Naive thymus-derived CD8-positive, alpha-beta T cell (primary cell): ENCODE data around the gene FOXO6. TPM values are rescaled to one million over a fixed set of nuclear protein-coding genes. Genes with fewer than 3 reads are reported as not detected.

Source experiments
- ATAC-seq, 2 donors: fragments of 150-1000 bp; cut with Tn5 transposase in 1 of 2; sonication (Bioruptor Pico), chemical (Tn5 transposase) in 1 of 2; 1 replicate in 1 of 2; 2 replicates in 1 of 2; pipeline ENCODE4 v1.10.0; 2021; ENCODE audit warnings: mild to moderate bottlenecking in 2 of 2, moderate library complexity in 2 of 2
- POLR2A ChIA-PET: fragments of 350-600 bp; sonication (Branson Sonifier 250); formaldehyde crosslinking; loops from one replicate; lab custom pipeline; 2021; ENCODE audit warnings: antibody characterized with exemption; lab: Charles Lee
- DNase-seq, 10 donors: peaks; one replicate each; pipeline versions ENCODE4 v3.0.0 to v3.0.0-alpha.2; 2020 to 2022
- H3K27ac Mint-ChIP-seq, 10 donors: one replicate each; pipeline ENCODE4 v1.8.0; 2020 to 2022; ENCODE audit warnings: mild to moderate bottlenecking in 10 of 10, mixed read lengths in 10 of 10, moderate library complexity in 4 of 10, inconsistent platforms in 1 of 10
- H3K27me3 Mint-ChIP-seq, 5 donors: one replicate each; pipeline ENCODE4 v1.8.0; 2021 to 2022; ENCODE audit warnings: mixed read lengths in 5 of 5
- H3K36me3 Mint-ChIP-seq, 3 donors: one replicate each; pipeline ENCODE4 v1.8.0; 2020 to 2022; ENCODE audit warnings: mixed read lengths in 3 of 3, mild to moderate bottlenecking in 2 of 3, inconsistent platforms in 1 of 3
- H3K4me1 Mint-ChIP-seq, 4 donors: one replicate each; pipeline ENCODE4 v1.8.0; 2021 to 2022; ENCODE audit warnings: mixed read lengths in 4 of 4
- H3K4me3 Mint-ChIP-seq, 10 donors: one replicate each; pipeline ENCODE4 v1.8.0; 2020 to 2022; ENCODE audit warnings: mild to moderate bottlenecking in 10 of 10, mixed read lengths in 10 of 10, moderate library complexity in 6 of 10, inconsistent platforms in 1 of 10
- H3K9me3 Mint-ChIP-seq, 9 donors: one replicate each; pipeline ENCODE4 v1.8.0; 2020 to 2022; ENCODE audit warnings: mixed read lengths in 9 of 9, mild to moderate bottlenecking in 3 of 9, inconsistent platforms in 1 of 9, moderate library complexity in 1 of 9
- polyA plus RNA-seq, 3 donors: library from polyadenylated mRNA; unstranded; fragments of 300-500 nt; fragmentation: Illumina TruSeq; gene quantifications; one replicate each; pipeline ENCODE4 v1.2.3, GENCODE V29; 2021
- total RNA-seq, 8 experiments: library from RNA in 2 of 8; stranded (reverse) in 2 of 8; gene quantifications; one replicate each; pipeline ENCODE4 v1.2.3 and lab custom pipeline; 2021 to 2026

Gene FOXO6
- total and polyA plus RNA-seq, 5 experiments from 2014 or later: 0.19 TPM; not detected in 4

DNA sequence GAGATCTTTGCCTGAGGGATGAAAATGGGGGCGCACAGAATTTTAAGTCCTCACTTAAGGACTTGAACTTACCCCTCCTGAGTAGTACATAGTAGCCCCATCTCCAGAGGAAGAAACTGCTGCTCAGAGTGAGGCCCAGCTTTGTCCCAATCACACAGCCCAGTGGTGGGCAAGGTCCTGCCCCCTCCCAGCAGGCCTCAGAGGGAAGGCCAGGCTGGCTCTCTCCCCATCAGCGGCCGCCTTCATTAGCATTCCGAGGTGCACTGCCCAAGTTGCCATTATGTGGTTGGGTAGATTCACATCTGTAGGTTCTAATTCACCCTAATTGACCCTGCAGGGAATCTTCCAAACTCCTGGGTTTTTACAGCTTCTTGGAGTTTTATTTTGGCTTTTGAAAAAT is 59.1 kb downstream of the FOXO6 start:
- Mint-ChIP-seq H3K27ac (peak overlapping the region in 1 of 10 donors; percentile 62), H3K4me3 (no peak overlapping the region), H3K36me3 (no peaks in the 10 kb centered on the region), H3K4me1 (peaks cover 0 to 3% (median 1%) of the 10 kb centered on the region in 4 donors), H3K9me3 (no peaks in the 10 kb centered on the region), H3K27me3 (peaks cover 3 to 20% (median 15%) of the 10 kb centered on the region in 5 donors)
- no peak for ATAC-seq
- POLR2A ChIA-PET: no interaction called here
- no peak for DNase-seq

DNA sequence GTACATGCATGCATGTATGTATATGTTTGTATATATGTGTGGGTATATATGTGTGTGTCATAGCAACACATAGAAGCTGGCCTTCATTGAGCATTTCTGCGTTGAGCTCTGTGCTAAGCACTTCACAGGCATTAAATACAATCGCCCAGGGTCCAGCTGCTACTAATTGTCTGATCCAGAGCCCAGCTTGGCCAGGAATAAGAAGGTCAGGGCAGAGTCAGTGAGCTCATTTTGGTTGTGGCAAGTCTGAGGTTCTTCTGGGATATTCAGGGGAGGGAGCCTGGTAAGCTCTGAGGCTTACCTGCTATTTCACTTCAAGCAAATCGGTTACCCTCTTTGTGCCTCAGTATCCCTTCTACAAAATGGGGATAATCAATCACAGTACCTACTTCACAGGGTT is 59.6 kb downstream of the FOXO6 start:
- peak overlapping the region in 1 of 10 donors; percentile 57 for H3K27ac Mint-ChIP-seq
- peaks cover 3 to 20% (median 15%) of the 10 kb centered on the region in 5 donors for H3K27me3 Mint-ChIP-seq
- no peak for ATAC-seq
- POLR2A ChIA-PET: no interaction called here
- H3K9me3 Mint-ChIP-seq: no peaks in the 10 kb centered on the region
- DNase-seq: no peak
- no peak overlapping the region for H3K4me3 Mint-ChIP-seq
- peaks cover 0 to 3% (median 1%) of the 10 kb centered on the region in 4 donors for H3K4me1 Mint-ChIP-seq
- H3K36me3 Mint-ChIP-seq: no peaks in the 10 kb centered on the region

DNA sequence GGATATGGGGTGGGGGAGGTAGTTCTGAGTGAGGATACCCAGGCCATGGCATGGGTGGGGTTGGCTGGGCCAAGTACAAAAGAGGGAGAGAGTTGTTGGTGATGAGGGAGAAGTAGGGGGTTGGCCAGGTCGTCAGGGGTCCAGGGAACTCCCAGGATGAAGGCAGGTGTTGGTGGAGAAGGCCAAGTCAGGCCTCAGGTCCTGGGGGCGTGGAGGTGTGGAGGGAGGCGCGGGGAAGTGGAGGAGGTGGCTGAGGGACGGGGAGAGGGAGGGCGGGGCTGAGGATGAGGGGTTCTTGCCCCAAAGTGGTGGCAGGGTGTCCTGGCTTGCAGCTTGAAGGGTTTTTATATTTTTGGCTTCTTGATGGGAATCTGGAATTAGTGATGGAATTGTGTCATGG is 61.1 kb downstream of the FOXO6 start:
- DNase-seq: no peak
- peaks cover 0 to 3% (median 0%) of the 10 kb centered on the region in 4 donors for H3K4me1 Mint-ChIP-seq
- POLR2A ChIA-PET: no interaction called here
- ATAC-seq: no peak
- no peaks in the 10 kb centered on the region for H3K36me3 Mint-ChIP-seq
- H3K9me3 Mint-ChIP-seq: no peaks in the 10 kb centered on the region
- H3K27ac Mint-ChIP-seq: no peak overlapping the region
- peaks cover 0 to 16% (median 7%) of the 10 kb centered on the region in 5 donors for H3K27me3 Mint-ChIP-seq
- no peak overlapping the region for H3K4me3 Mint-ChIP-seq

DNA sequence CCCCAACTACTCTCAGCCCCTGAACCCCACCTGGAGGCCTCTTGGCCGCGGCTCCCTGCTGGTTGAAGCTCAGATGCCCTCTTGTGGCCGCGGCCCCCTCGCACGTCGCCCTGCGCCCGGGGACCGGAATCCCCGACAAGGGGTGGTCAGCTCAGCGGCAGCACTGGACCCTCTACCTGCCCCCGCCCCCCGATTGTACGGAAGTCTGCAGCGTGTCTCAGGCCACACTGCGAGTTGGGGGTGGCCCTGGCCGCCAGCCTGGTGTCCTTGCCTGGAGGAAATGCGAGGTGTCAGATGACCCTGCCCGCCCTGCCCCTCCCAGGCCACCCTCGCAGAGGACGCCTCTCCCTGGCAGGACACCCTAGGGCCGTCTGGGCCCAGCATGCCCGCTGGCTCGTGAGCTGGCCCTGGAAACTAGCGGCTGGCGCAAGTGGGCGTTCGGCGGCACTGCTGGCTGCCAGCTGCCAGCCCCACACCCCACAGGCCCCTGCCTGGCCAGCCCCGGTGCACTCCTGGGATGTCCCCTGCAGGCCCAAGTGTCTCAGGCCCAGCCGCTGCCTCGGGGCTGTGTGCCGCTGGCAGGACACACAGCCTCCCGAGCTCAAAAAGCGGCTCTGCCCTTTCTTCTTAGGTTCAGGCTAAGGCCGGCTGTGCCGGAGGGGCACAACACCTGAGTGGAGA is 62.4 kb downstream of the FOXO6 start:
- POLR2A ChIA-PET: no interaction called here
- Mint-ChIP-seq H3K4me1 (peaks cover 0 to 3% (median 1%) of the 10 kb centered on the region in 4 donors), H3K9me3 (no peaks in the 10 kb centered on the region), H3K4me3 (no peak overlapping the region), H3K27me3 (peaks cover 2 to 19% (median 9%) of the 10 kb centered on the region in 5 donors), H3K36me3 (no peaks in the 10 kb centered on the region), H3K27ac (no peak overlapping the region)
- DNase-seq: no peak
- ATAC-seq: no peak

DNA sequence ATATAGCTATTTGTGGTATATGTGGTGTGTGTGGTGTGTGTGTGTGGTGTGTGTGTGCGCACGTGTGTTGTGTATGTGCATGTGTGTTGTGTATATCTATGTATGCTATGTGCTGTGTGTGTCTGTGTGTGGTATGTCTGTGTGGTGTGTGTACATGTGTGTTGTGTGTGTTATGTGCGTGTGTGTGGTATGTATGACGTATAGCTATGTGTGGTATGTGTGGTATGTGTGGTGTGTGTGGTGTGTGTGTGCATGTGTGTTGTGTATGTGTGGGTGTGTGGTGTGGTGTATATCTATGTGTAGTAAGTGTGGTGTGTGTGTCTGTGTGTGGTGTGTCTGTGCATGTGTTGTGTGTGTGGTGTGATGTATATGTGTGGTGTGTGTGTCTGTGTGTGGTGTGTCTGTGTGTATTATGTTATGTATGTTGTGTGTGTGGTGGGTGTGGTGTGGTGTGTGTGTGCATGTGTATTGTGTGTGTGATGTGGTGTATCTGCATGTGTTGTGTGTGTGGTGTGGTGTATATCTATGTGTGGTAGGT is 63.4 kb downstream of the FOXO6 start:
- H3K36me3 Mint-ChIP-seq: no peaks in the 10 kb centered on the region
- H3K4me1 Mint-ChIP-seq: peaks cover 0 to 3% (median 1%) of the 10 kb centered on the region in 4 donors
- no peaks in the 10 kb centered on the region for H3K9me3 Mint-ChIP-seq
- H3K4me3 Mint-ChIP-seq: no peak overlapping the region
- H3K27ac Mint-ChIP-seq: no peak overlapping the region
- no peak for ATAC-seq
- H3K27me3 Mint-ChIP-seq: peaks cover 2 to 20% (median 12%) of the 10 kb centered on the region in 5 donors
- POLR2A ChIA-PET: no interaction called here
- no peak for DNase-seq

DNA sequence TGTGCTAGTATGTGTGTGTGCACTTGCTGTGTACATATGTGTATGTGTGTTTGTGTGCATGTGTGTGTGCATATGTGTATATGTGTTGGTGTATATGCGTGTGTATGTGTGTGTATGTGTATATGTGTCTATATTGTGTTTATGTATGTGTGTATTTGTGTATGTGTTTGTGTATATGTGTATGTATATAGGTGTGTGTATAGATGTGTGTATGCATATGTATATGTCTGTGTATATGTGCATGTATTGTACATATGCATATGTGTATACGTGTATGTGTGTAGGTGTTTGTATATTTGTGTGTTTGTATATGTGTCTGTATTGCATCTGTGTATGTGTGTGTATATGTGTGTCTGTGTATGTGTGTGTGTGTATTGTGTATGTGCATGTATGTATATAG is 64.1 kb downstream of the FOXO6 start:
- H3K4me3 Mint-ChIP-seq: no peak overlapping the region
- peaks cover 2 to 20% (median 12%) of the 10 kb centered on the region in 5 donors for H3K27me3 Mint-ChIP-seq
- no peak overlapping the region for H3K27ac Mint-ChIP-seq
- peaks cover 0 to 3% (median 1%) of the 10 kb centered on the region in 4 donors for H3K4me1 Mint-ChIP-seq
- ATAC-seq: no peak
- H3K9me3 Mint-ChIP-seq: no peaks in the 10 kb centered on the region
- no peaks in the 10 kb centered on the region for H3K36me3 Mint-ChIP-seq
- POLR2A ChIA-PET: no interaction called here
- no peak for DNase-seq

DNA sequence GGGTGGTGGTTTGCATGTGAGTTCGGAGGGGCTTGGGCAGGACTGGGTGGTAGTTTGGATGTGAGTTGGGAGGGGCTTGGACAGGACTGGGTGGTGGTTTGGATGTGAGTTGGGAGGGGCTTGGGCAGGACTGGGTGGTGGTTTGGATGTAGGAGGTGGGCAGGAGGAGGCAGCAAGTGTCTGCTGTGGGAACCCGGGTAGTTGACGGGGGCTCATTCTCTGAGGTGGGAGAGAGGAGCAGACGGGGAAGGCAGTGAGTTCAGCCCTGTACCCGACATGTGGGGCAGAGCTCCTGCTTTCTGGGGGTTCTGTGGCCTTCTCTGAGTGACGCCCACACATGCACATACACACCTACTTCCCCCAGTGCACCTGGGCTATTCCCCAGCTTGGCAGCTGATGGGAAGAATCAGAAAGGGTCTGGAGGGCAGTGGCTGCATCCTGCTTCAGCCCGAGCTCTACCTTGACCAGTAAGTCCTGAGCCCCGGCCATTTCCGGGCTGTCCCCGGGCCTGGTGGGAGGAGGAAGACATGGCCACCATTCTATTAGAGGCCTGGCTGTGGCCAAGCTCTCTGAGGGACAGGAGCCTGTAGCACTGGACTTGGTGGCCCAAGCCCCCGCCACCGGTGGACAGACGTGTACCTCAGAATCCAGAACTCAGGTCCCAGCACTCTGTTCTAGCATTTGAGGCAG is 65.1 kb downstream of the FOXO6 start:
- POLR2A ChIA-PET: no interaction called here
- peaks cover 0 to 3% (median 1%) of the 10 kb centered on the region in 4 donors for H3K4me1 Mint-ChIP-seq
- no peak overlapping the region for H3K27ac Mint-ChIP-seq
- ATAC-seq (no peak), DNase-seq (no peak)
- H3K4me3 Mint-ChIP-seq: no peak overlapping the region
- H3K9me3 Mint-ChIP-seq: no peaks in the 10 kb centered on the region
- peaks cover 2 to 17% (median 12%) of the 10 kb centered on the region in 5 donors for H3K27me3 Mint-ChIP-seq
- H3K36me3 Mint-ChIP-seq: no peaks in the 10 kb centered on the region

DNA sequence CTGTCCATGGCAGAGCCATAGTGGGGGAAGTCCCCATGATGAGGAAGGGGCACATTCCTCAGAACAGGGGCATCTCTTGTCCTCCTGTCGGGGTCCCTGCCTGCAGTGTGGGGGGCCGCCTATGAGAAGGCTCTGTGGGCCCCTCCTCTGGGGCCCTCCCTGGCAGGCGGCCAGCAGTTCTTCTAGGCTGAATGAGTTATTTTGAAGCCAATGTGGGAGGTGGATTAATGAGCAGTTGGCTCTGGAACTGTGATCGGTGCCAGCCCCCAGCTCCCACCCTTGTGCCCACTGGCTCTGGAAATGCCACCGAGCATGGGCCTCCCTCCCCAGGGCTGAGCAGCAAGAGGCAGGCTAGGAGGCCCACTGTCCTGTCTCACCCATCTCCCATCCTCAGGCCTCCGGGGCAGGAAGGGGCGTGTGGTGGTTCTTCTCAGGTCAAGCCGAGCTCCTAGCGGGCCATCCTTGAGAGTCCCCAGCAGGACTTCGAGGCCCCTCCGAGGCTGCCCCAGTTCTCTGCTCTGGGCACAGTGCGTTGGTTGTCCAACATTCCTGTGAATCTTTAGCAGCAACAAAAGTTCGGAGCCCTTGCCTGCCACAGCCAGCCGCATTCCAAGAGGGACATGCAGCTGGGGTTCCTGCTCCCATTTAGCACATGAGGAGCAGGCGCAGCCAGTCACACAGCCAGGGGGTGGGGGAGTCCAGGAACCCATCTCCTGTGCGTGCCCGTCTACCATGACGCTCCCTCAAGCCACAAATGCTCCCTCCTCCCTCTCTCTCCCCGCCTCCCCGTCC is 66.1 kb downstream of the FOXO6 start:
- peaks cover 0 to 3% (median 1%) of the 10 kb centered on the region in 4 donors for H3K4me1 Mint-ChIP-seq
- peak overlapping the region in 1 of 10 donors; percentile 32 for H3K27ac Mint-ChIP-seq
- ATAC-seq (no peak), DNase-seq (no peak)
- H3K4me3 Mint-ChIP-seq: no peak overlapping the region
- no peaks in the 10 kb centered on the region for H3K36me3 Mint-ChIP-seq
- H3K27me3 Mint-ChIP-seq: peaks cover 2 to 16% (median 9%) of the 10 kb centered on the region in 5 donors
- POLR2A ChIA-PET: no interaction called here
- no peaks in the 10 kb centered on the region for H3K9me3 Mint-ChIP-seq

DNA sequence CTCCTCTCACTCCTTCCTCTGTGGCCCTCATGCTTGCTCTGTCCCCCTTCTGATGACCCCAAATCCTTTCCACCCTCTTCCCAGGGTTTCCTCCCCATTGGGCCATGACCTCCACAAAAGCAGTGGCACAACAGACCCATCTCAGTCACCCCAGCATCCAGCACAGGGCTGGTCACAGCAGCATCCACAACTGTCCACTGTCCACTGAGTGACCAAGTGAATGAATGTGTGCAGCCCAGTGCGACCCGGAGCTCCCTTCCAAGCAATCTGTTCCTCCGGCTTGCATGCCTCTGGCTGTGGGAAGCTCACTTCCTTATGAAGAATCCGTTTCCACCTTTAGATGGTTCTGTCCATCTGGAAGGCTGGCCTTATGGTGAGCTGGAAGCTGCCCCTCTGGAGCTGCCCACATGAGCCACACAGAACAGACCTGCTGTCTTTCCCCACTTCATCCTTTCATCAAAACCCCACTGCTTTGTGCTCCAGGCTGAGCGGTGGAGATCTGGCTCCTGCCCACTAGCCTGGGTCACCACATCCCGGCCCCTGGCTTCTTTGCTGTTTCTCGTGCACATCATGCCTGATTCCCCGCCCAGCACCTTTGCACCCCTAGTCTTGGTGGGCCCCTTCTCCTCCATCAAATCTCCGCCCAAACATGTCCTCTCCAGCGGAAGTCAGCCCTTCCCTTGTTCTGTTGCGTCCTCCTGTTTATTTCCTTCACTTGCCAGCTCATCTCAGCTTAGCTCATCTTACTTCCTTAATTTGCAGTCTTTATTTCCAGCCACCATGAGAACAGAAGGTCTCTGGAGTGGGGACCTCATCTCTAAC is 66.9 kb downstream of the FOXO6 start:
- ATAC-seq (no peak), DNase-seq (no peak)
- peak overlapping the region in 2 of 10 donors; percentile 19 to 32 for H3K27ac Mint-ChIP-seq
- no peak overlapping the region for H3K4me3 Mint-ChIP-seq
- POLR2A ChIA-PET: no interaction called here
- no peaks in the 10 kb centered on the region for H3K9me3 Mint-ChIP-seq
- peaks cover 4 to 19% (median 13%) of the 10 kb centered on the region in 5 donors for H3K27me3 Mint-ChIP-seq
- no peaks in the 10 kb centered on the region for H3K36me3 Mint-ChIP-seq
- peaks cover 0 to 6% (median 1%) of the 10 kb centered on the region in 4 donors for H3K4me1 Mint-ChIP-seq

DNA sequence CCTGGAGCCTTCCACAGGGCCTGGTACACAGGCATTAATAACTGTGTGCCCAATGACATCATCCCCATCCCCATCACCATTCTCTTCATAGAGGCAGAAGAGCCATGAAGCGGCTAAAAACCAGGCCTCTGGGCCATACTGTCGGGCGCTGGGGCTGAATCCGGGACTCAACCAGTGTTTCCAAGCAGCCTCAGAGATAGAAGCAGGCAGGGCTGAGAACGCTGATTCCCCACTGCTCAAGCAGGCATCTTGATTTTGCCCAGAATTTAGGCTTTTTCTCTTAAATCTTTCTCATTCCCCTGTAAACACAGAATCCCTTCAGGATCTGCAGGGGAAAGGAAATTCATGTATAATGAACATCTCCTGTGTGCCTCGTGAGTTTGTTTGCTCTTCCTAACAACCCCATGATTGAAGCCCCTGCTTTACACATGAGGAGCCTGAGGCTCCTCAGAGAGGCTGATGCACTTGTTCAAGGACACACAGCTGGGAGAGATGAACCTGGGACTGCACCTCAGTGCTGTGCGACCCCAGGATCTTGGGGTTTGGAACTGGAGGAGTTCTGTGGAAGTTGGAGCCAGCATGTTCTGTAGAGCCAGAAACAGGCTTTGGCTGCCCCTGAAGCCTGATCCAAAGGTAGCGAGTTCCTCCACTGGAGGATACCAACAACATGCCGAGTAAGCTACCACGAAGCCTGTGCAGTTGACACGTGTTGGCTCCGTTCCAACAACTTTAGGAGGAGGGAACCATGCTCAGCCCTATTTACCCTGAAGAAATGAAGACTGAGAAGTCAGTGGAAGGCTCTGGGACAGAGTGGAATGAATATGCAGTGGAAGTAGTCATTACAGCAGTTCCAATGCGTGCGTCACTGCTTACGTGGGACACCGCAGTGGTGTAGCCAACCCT is 67.8 kb downstream of the FOXO6 start:
- H3K4me1 Mint-ChIP-seq: peaks cover 0 to 6% (median 1%) of the 10 kb centered on the region in 4 donors
- DNase-seq: no peak
- no peak overlapping the region for H3K27ac Mint-ChIP-seq
- no peaks in the 10 kb centered on the region for H3K9me3 Mint-ChIP-seq
- POLR2A ChIA-PET: no interaction called here
- no peak overlapping the region for H3K4me3 Mint-ChIP-seq
- no peaks in the 10 kb centered on the region for H3K36me3 Mint-ChIP-seq
- H3K27me3 Mint-ChIP-seq: peaks cover 4 to 27% (median 18%) of the 10 kb centered on the region in 5 donors
- ATAC-seq: no peak

DNA sequence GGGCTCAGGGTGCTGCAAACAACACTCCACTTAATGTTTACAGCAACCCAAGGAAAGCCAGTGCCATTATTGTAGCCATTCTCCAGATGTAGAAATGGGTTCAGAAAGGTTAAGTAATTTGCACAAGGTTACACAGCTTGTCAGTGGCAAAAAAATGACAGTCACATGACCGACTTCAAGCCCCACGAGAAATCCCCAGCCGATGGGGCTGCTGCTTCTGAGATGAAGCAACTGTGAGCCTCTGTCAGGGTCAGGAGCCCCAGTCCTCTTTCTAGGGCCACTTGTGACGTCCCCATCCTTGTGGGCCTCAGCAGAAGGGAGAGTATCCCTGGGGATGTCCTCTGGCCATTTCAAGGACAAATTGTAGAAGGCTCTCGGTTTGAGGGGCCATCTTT is 68.4 kb downstream of the FOXO6 start:
- POLR2A ChIA-PET: no interaction called here
- no peaks in the 10 kb centered on the region for H3K9me3 Mint-ChIP-seq
- H3K27ac Mint-ChIP-seq: no peak overlapping the region
- H3K27me3 Mint-ChIP-seq: peaks cover 5 to 34% (median 23%) of the 10 kb centered on the region in 5 donors
- no peaks in the 10 kb centered on the region for H3K36me3 Mint-ChIP-seq
- H3K4me1 Mint-ChIP-seq: peaks cover 0 to 6% (median 1%) of the 10 kb centered on the region in 4 donors
- no peak for DNase-seq
- H3K4me3 Mint-ChIP-seq: no peak overlapping the region
- no peak for ATAC-seq
